ENCODE results near the gene ATP5F1E.

GRCh38 chr20:58992911-58993310, 39.2 kb downstream of the ATP5F1E start:
- TF ChIP-seq NFE2L2 (IDR thresholded peaks at IDR 0.05; ENCODE audit: low read depth, low read length) (no peak), CTCF (conservative IDR thresholded peaks at IDR 0.05; ENCODE audit: low read depth, low read length) (no peak), RFX5 (IDR thresholded peaks at IDR 0.05; ENCODE audit: low read depth, low read length) (no peak), POLR2A (IDR thresholded peaks at IDR 0.05; ENCODE audit: low read depth, low read length) (no peak), MAZ (IDR thresholded peaks at IDR 0.05; ENCODE audit: borderline replicate concordance, low read depth, low read length) (no peak), CEBPB (IDR thresholded peaks at IDR 0.05; ENCODE audit: low read depth, low read length) (no peak), BHLHE40 (IDR thresholded peaks at IDR 0.05; ENCODE audit: low read depth, low read length) (no peak), MAFK (IDR thresholded peaks at IDR 0.05; ENCODE audit: low read depth, low read length) (no peak)
